ENCODE measurements around the gene MLH3. TPM values are rescaled to one million over a fixed set of nuclear protein-coding genes. Genes with fewer than 3 reads are reported as not detected.
"Not testable (repeated sequence)": the region's sequence is repeated elsewhere in the genome, so short reads cannot be mapped to it uniquely, and the experiment has no call there.

MLH3 gene
- total RNA-seq, 2 experiments from 2014 or later: 17.0 to 17.3 TPM

GRCh38 chr14:75015496-75015895, 35.8 kb downstream of the MLH3 start:
- H3K27me3 Mint-ChIP-seq: no peaks in the 10 kb centered on the region
- POLR2A ChIA-PET: no interaction called here
- H3K4me3 Mint-ChIP-seq: no peak overlapping the region
- no peak for DNase-seq
- H3K27ac Mint-ChIP-seq: no peak overlapping the region
- CTCF ChIA-PET: interaction anchor here (0.6 to 1.5 kb wide), 2 partner anchors 8 to 47 kb away, joined by 3 to 4 read pairs; no protein-coding TSS in a partner anchor
- peaks cover 13% of the 10 kb centered on the region for H3K4me1 Mint-ChIP-seq
- H3K36me3 Mint-ChIP-seq (ENCODE audit: low read depth): peaks cover 28% of the 10 kb centered on the region
- H3K9me3 Mint-ChIP-seq: no peaks in the 10 kb centered on the region

GRCh38 chr14:75013290-75013689, 38.0 kb downstream of the MLH3 start:
- peaks cover 38% of the 10 kb centered on the region for H3K36me3 Mint-ChIP-seq (ENCODE audit: low read depth)

GRCh38 chr14:75011356-75011994, 39.8 kb downstream of the MLH3 start:
- Mint-ChIP-seq H3K9me3 (no peaks in the 10 kb centered on the region), H3K27ac (peak overlapping the region; percentile 46), H3K4me1 (peaks cover 29% of the 10 kb centered on the region), H3K27me3 (no peaks in the 10 kb centered on the region), H3K4me3 (no peak overlapping the region), H3K36me3 (ENCODE audit: low read depth) (peaks cover 50% of the 10 kb centered on the region)
- DNase-seq: no peak
- ChIA-PET POLR2A (no interaction called here), CTCF (interaction anchor here (3.3 kb wide), 1 partner anchor 12 kb away, joined by 10 read pairs; no protein-coding TSS in a partner anchor)

More at GRCh38 chr14:75013290-75013689, 38.0 kb downstream of the MLH3 start:
- no peak for DNase-seq
- no peak overlapping the region for H3K4me3 Mint-ChIP-seq
- ChIA-PET POLR2A (interaction anchor here (0.6 kb wide), 1 partner anchor 24 kb away, joined by 4 read pairs; no protein-coding TSS in a partner anchor), CTCF (interaction anchor here (0.8 to 3.3 kb wide), 3 partner anchors 9 to 74 kb away, joined by 3 to 10 read pairs (median 3); no protein-coding TSS in a partner anchor)
- no peaks in the 10 kb centered on the region for H3K27me3 Mint-ChIP-seq
- no peaks in the 10 kb centered on the region for H3K9me3 Mint-ChIP-seq
- H3K4me1 Mint-ChIP-seq: peaks cover 22% of the 10 kb centered on the region
- no peak overlapping the region for H3K27ac Mint-ChIP-seq

- ChIA-PET POLR2A (no interaction called here), CTCF (interaction anchor here (3.3 kb wide), 1 partner anchor 13 kb away, joined by 10 read pairs; no protein-coding TSS in a partner anchor)
- DNase-seq: no peak
- no peak overlapping the region for H3K27ac Mint-ChIP-seq
- H3K9me3 Mint-ChIP-seq: no peaks in the 10 kb centered on the region
- peaks cover 56% of the 10 kb centered on the region for H3K36me3 Mint-ChIP-seq (ENCODE audit: low read depth)
- H3K4me1 Mint-ChIP-seq: peaks cover 37% of the 10 kb centered on the region
- H3K4me3 Mint-ChIP-seq: no peak overlapping the region
- no peaks in the 10 kb centered on the region for H3K27me3 Mint-ChIP-seq
Observed at GRCh38 chr14:75010472-75011093, 40.7 kb downstream of the MLH3 start.

- H3K36me3 Mint-ChIP-seq (ENCODE audit: low read depth): peaks cover 67% of the 10 kb centered on the region
- H3K27ac Mint-ChIP-seq: no peak overlapping the region
- POLR2A ChIA-PET: no interaction called here
- DNase-seq: no peak
- peaks cover 49% of the 10 kb centered on the region for H3K4me1 Mint-ChIP-seq
- CTCF ChIA-PET: no interaction called here
- no peaks in the 10 kb centered on the region for H3K27me3 Mint-ChIP-seq
- no peak overlapping the region for H3K4me3 Mint-ChIP-seq
- no peaks in the 10 kb centered on the region for H3K9me3 Mint-ChIP-seq
Observed at GRCh38 chr14:75009176-75009575, 42.1 kb downstream of the MLH3 start.

- DNase-seq: no peak
- no peaks in the 10 kb centered on the region for H3K27me3 Mint-ChIP-seq
- CTCF ChIA-PET: interaction anchor here (0.6 kb wide), 1 partner anchor 134 kb away, joined by 5 read pairs; no protein-coding TSS in a partner anchor
- H3K36me3 Mint-ChIP-seq (ENCODE audit: low read depth): peaks cover 66% of the 10 kb centered on the region
- H3K9me3 Mint-ChIP-seq: peaks cover 3% of the 10 kb centered on the region
- H3K4me1 Mint-ChIP-seq: peaks cover 52% of the 10 kb centered on the region
- H3K27ac Mint-ChIP-seq: no peak overlapping the region
- no peak overlapping the region for H3K4me3 Mint-ChIP-seq
- POLR2A ChIA-PET: no interaction called here
Observed at GRCh38 chr14:75005357-75005756, 45.9 kb downstream of the MLH3 start.

- no peak for DNase-seq
- Mint-ChIP-seq H3K4me1 (peaks cover 45% of the 10 kb centered on the region), H3K36me3 (ENCODE audit: low read depth) (peaks cover 50% of the 10 kb centered on the region), H3K4me3 (peak overlapping the region; percentile 86), H3K27ac (peak overlapping the region; percentile 89), H3K9me3 (peaks cover 3% of the 10 kb centered on the region), H3K27me3 (peaks cover 7% of the 10 kb centered on the region)
- ChIA-PET CTCF (interaction anchor here (0.6 to 1.8 kb wide), 6 partner anchors 10 to 200 kb away, joined by 3 to 5 read pairs (median 4); no protein-coding TSS in a partner anchor), POLR2A (interaction anchor here (0.7 kb wide), 1 partner anchor 375 kb away, joined by 3 read pairs; no protein-coding TSS in a partner anchor)
Observed at GRCh38 chr14:75003250-75004027, 47.8 kb downstream of the MLH3 start.

GRCh38 chr14:75002392-75003249, 48.6 kb downstream of the MLH3 start, which contains the start of gene EIF2B2:
TSS of gene EIF2B2 (plus strand) at chr14:75002921. CDS start at chr14:75002991, 70 bp downstream.
- peaks cover 3% of the 10 kb centered on the region for H3K9me3 Mint-ChIP-seq
- peak within 1 kb of the TSS; percentile 86 for H3K4me3 Mint-ChIP-seq
- peak; percentile 99 for DNase-seq
- H3K27me3 Mint-ChIP-seq: peaks cover 7% of the 10 kb centered on the region
- H3K4me1 Mint-ChIP-seq: peaks cover 41% of the 10 kb centered on the region
- CTCF ChIA-PET: interaction anchor here (0.6 to 1.8 kb wide), 6 partner anchors 10 to 142 kb away, joined by 3 to 5 read pairs (median 4); no protein-coding TSS in a partner anchor
- H3K36me3 Mint-ChIP-seq (ENCODE audit: low read depth): peaks cover 44% of the 10 kb centered on the region
- H3K27ac Mint-ChIP-seq: peak within 1 kb of the TSS; percentile 89
- POLR2A ChIA-PET: interaction anchor here (0.7 kb wide), 1 partner anchor 820 kb away, joined by 3 read pairs; no protein-coding TSS in a partner anchor

- ChIA-PET CTCF (interaction anchor here (1.0 to 1.7 kb wide), 2 partner anchors 10 to 12 kb away, joined by 4 to 5 read pairs; no protein-coding TSS in a partner anchor), POLR2A (no interaction called here)
- Mint-ChIP-seq H3K27me3 (peaks cover 7% of the 10 kb centered on the region), H3K4me1 (peaks cover 38% of the 10 kb centered on the region), H3K4me3 (peak overlapping the region; percentile 86), H3K36me3 (ENCODE audit: low read depth) (peaks cover 39% of the 10 kb centered on the region), H3K27ac (peak overlapping the region; percentile 89), H3K9me3 (peaks cover 3% of the 10 kb centered on the region)
- DNase-seq: no peak
Observed at GRCh38 chr14:75001899-75002298, 49.4 kb downstream of the MLH3 start.

GRCh38 chr14:75001261-75001660, 50.0 kb downstream of the MLH3 start:
- peaks cover 34% of the 10 kb centered on the region for H3K36me3 Mint-ChIP-seq (ENCODE audit: low read depth)
- ChIA-PET CTCF (no interaction called here), POLR2A (no interaction called here)
- DNase-seq: no peak
- H3K27ac Mint-ChIP-seq: no peak overlapping the region
- H3K9me3 Mint-ChIP-seq: peaks cover 3% of the 10 kb centered on the region
- no peak overlapping the region for H3K4me3 Mint-ChIP-seq
- peaks cover 7% of the 10 kb centered on the region for H3K27me3 Mint-ChIP-seq
- peaks cover 36% of the 10 kb centered on the region for H3K4me1 Mint-ChIP-seq

GRCh38 chr14:74995781-74996180, 55.5 kb downstream of the MLH3 start:
- H3K36me3 Mint-ChIP-seq (ENCODE audit: low read depth); H3K4me1 Mint-ChIP-seq; H3K9me3 Mint-ChIP-seq; CTCF ChIA-PET; POLR2A ChIA-PET; H3K27ac Mint-ChIP-seq; H3K4me3 Mint-ChIP-seq; DNase-seq; H3K27me3 Mint-ChIP-seq: not testable (repeated sequence)

GRCh38 chr14:74994182-74994581, 57.1 kb downstream of the MLH3 start:
- not testable (repeated sequence) for H3K4me1 Mint-ChIP-seq

More at GRCh38 chr14:74994182-74994581, 57.1 kb downstream of the MLH3 start:
- POLR2A ChIA-PET; DNase-seq; H3K4me3 Mint-ChIP-seq; CTCF ChIA-PET; H3K27me3 Mint-ChIP-seq; H3K36me3 Mint-ChIP-seq (ENCODE audit: low read depth); H3K27ac Mint-ChIP-seq; H3K9me3 Mint-ChIP-seq: not testable (repeated sequence)
